GM19023 (cell line): ENCODE data around the gene ENDOU.

Experiments
- ATAC-seq: cut with Tn5 transposase; IDR thresholded peaks from one replicate; pipeline ENCODE4 v1.9.1; 2021; ENCODE audit warnings: mild to moderate bottlenecking, moderate library complexity; ENCODE audit not compliant: unreplicated experiment

Gene ENDOU, protein sequence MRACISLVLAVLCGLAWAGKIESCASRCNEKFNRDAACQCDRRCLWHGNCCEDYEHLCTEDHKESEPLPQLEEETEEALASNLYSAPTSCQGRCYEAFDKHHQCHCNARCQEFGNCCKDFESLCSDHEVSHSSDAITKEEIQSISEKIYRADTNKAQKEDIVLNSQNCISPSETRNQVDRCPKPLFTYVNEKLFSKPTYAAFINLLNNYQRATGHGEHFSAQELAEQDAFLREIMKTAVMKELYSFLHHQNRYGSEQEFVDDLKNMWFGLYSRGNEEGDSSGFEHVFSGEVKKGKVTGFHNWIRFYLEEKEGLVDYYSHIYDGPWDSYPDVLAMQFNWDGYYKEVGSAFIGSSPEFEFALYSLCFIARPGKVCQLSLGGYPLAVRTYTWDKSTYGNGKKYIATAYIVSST

DNA sequence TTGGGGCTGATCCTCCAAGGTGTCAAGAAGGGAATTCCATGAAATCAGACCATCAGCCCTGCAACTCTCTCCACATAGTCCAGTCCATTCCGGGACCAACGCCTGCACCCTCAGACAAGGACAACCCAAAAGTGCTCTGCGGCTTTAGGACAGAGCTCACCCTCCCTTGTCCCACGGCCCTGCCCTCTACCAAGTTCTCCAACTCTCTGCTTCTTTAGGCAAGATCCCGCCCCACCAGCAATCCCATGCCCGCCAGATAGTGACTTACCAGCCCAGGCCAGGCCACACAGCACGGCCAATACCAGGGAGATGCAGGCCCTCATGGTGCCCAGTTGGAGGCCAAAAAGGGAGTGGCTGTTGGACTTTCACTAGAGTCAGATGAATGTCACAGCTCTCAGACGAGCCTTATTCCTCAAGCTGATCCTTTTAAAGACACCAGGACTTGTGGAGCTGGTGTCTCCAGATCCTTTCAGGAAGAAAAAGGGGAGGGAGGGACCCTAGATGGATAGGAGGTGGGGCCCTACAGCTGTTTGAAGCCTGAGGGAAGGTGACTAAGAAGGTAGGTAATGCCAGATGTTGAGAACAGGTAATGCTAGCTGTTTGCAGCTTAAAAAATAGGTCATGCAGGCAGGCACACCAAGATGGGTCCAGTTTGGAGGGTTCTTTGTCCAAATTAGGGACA lies at the start of gene ENDOU:
Gene ENDOU (minus strand): TSS at position 400 of the 682 bp plus-strand sequence. CDS start 77 bp downstream, at position 323.
- no peak for ATAC-seq

DNA sequence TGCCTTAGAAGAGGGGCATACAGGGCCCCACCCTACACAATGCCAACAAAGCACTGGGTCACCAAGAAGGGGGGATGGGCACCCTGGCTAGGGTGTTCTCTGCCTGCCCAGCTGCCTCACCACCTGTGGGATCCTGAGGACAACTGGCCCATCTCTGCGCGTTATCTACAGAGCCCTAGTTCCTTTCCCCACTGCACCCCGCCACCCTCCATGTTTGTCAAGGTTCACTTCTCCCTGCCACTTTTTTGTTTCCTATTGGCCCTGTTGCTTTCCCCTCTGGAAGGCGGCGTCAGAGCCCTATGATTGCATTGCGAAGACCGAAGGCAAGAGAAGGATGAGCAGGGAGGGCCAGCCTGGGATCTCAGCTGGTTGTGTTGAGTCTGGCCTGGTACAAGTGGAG lies 49.4 kb upstream of the ENDOU start:
- ATAC-seq = no peak

DNA sequence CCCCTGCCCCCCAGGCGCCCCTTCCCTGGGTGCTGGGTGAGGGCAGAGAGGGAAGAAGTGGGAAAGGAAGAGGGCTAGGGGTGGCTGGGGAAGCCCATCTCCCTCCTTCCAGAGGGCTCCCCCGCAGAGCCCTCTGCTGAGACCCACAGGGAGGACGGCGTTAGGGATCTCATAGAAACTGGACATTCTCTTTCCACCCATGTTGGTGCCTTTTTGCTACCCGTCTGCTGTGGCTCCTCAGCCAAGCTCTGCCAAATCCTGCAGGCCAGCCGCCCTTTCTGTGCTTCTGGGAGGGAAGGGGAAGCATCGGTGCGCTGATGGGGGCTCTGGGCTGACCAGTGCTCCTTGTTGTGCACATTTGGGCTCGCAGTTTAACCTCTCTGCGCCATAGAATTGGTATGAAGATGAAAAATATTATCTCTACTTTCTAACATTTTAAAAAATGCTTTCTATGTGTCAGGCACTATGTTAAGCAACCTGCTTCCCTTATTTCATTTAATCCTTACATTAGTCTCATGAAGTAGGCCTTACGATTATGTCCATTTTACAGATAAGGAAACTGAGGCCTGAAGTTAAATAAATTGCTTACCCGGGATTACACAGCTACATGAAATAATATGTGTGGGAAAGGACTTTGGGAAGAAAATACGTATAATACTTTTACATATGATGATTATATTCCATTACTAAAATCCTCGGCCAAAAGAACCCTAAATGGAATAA lies 48.7 kb upstream of the ENDOU start:
- ATAC-seq = no peak

DNA sequence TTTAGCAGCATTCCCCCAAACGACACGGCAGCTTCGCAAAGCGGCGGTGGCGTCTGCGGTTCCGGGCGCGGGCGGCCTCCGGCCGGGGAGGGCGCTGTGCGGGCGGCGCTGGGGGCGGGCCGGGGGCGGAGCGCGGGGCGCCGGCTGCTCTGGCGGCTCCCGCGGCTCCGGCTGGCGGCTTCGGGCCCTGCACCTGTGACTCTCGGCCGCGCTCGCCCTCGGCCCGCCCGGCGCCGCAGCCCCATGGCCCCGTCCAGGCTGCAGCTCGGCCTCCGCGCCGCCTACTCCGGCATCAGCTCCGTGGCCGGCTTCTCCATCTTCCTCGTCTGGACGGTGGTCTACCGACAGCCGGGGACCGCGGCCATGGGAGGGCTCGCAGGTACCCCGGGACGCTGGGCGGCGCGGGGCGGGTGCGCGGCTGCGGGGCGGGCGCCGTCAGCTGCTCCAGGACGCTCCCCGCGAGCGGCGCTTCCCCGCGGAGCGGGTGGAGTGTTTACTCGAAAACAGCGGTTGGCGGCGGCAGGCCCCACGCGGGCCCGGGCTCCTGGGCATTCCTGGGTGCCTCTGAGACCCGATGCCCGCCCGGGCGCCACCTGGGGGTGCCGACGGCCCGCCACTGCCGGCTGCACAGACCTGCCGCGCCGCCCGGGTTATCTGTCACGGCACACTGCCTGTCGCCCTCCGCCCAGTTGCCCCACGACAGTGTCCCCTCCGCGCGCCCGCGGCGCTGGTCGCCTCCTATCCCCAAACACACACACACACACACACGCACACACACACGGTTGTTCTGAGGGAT lies 48.0 kb upstream of the ENDOU start, which contains the start of gene SLC48A1:
Gene SLC48A1 (plus strand): TSS at position 177 of the 796 bp plus-strand sequence. CDS start 67 bp downstream, at position 244.
- peak; percentile 89 for ATAC-seq

DNA sequence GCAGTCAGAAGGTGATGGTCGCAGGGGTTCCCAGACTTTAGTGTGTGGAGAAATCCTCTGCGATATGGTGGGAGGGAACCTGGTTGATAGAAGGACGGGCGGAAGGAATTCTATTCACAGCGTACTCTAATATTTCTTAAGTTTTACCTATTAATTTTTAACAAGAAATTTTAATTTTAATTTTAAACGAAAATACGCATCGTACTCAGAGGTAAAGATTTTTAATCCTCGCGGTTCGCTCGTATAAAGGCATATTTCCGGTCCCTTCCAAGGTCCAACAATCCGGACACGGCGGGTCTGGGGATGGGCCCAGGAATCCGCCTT lies 47.4 kb upstream of the ENDOU start:
- no peak for ATAC-seq

DNA sequence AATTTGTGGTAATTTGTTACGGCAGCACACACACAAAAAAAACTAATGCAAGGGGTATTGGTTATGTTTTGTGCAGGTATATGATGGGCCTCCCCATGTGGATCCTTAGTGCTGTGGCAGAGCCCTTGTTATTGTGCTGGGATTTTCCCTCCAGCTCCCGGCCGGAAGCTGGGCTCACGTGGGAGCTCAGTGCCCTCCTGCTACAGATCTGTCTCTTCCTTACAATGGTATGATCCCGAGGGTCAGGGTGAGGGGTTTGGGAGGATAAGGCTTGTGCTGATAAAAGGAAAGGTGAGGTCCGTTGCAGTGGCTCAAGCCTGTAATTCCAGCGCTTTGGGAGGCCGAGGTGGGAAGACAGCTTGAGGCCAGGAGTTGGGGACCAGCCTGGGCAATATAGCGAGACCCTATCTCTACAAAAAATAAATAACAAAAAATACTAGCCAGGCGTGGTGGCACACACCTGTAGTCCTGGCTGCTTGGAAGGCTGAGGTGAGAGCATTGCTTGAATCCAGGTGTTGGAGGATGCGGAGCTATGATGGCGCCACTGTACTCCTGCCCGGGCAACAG lies 46.9 kb upstream of the ENDOU start:
- no peak for ATAC-seq

DNA sequence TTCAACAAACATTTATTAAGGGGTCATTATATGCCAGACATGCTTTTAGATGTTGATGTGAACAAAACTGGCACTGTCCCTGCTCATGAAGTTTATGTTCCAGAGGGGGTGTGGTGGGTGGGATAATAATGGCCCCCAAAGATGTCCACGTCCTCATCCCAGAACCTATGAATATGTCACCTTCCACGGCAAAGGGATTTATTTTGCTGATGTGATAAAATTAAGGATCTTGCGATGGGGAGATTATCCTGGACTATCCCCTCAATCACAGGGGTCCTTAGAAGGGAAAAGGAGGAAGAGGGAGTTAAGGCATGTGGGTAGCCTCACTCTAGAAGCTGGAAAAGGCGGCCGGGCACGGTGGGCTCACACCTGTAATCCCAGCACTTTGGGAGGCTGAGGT lies 46.0 kb upstream of the ENDOU start:
- ATAC-seq = no peak

DNA sequence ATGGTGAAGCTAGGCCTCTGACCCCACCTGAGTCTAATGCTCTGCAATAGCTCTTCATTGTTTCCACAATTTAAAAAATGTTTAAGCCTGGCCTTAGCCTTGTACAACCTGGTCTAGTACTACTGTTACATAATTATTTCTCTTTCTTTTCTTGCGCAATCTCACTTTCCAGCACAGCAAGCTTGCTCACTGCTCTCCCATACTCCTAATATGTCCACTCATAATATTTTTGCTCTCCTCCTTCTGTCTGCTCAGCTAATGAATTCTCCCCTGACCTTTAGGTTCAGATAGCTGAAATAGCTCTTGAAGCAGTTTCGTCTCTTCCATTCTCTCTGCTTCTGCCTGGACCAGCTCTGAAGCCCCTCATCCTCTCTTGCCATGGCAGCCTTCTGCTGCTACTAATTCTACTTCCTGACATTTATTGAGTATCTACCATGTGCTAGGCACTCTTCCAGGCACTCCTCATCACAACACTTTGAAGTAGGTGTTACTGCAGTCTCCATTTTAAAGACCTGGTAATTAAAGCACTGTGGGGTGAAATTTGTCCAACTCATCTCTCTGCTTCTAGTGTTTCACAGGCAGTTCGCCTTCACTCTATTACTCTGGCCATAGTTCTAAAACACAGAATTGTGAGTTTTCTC lies 44.9 kb upstream of the ENDOU start:
- no peak for ATAC-seq

DNA sequence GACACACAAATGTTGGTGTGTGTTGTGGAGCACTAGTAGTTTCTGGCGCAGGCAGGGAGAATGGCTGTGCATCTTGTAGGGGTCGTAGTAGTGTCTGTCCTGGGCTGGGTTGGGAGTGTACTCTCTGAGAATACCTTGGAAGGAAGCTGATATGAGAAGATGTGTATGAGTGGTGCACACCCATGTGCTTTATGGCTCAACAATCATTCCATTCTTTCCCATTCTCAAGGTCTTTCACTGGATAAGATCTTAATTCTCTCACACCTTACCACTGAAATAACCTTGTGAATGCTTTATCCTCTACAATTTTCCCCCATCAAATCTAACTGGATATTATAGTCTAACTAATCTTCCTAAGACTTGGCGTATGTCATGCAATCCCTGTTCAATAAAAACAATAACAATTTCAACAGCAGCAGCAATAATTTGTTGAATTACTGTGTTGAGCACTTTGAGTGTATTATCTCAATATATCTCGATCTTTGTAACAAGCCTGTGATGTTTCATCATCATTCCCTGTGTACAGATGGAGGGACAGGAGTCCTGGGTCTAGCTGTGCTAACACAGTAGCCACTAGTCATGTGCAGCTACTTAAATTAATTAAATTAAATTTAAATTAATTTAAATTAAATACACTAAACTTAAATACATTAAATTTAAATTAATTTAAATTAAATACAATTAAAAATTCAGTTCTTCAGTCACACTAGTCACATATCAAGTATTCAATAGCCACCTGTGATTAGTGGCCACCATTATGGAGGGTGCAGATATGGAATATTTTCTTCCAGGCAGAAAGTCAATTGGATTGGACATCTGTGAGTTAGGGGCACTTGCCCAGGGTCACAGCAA lies 44.2 kb upstream of the ENDOU start:
- no peak for ATAC-seq

DNA sequence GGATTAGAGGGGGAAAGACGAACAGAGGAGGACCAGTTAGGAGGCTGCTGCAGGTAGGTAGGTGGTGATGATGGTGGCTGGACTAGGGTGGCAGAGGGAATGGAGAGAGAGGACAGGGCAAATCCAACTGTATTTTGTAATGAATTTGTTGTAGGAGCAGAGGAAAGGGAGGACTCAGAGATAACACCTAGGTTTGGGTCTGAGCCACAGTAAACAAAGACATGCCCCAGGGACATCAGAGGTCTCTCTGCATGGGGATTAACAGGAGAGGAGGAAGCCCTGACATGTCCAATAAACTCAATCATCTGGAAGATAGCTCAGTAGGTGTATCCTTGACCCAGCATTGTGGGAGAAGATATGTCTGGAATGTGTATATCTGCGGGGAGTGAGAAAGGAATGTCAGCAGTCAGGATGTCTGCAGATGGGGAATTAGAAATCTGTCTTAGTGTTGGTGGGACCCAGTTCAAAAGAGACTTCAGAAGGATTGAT lies 43.1 kb upstream of the ENDOU start:
- no peak for ATAC-seq

DNA sequence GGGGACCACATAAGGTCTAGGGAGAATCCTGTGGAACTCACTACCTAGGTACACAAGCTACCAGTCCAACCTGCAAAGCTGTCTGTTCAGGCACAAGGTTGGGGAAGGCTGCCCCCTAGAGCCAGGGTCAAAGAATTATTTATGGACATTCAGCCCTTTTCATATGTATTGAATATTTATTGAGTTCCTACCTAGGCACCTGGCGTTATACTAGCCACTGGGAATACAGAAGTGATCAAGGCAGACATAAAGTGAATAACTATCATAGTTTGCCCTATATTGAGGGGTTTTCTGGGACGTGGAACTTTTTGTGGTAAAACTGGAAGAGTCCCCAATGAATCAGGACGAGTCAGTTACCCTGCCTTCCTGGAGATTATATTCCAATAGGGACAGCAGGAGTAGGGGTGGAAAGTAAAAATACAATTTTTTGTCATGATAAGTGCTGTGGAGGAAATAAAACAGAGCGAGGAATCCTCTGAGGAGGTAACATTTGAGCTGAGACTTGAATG lies 42.0 kb upstream of the ENDOU start:
- ATAC-seq = no peak

DNA sequence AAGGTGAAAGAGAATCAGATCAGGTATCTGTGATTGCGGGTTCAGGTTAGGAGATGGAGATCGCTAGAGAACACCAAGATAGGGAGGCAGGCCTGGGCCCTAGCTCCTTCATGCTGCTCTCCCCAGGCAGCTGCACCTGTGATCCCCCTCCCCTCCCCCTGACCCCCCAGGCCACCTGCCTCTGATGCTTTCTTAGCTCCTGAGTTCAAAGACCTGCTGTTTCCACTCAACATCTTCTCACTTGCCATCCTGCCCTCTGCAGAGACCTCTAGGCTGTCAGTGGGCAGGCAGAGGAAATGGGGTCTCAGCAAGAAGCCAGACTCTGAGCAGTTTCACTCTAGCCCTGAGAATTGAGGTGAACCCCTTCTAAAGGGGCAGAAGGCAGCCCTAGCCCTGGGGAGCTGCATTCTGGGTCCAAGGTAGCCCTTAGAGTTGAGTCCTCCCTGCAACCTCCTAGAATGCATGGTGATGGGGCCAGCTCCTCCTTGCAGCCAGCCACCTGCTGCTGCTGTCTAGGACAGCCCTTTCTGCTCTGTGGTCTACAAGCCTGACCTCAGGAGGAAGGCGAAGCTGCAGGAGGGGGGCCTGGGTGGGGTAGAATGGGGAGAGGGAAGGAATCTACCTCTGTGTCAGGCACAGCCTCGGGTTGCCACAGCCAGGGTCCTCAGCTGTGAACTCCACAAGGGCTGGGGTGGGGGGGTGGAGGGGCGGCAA lies 41.4 kb upstream of the ENDOU start:
- no peak for ATAC-seq

DNA sequence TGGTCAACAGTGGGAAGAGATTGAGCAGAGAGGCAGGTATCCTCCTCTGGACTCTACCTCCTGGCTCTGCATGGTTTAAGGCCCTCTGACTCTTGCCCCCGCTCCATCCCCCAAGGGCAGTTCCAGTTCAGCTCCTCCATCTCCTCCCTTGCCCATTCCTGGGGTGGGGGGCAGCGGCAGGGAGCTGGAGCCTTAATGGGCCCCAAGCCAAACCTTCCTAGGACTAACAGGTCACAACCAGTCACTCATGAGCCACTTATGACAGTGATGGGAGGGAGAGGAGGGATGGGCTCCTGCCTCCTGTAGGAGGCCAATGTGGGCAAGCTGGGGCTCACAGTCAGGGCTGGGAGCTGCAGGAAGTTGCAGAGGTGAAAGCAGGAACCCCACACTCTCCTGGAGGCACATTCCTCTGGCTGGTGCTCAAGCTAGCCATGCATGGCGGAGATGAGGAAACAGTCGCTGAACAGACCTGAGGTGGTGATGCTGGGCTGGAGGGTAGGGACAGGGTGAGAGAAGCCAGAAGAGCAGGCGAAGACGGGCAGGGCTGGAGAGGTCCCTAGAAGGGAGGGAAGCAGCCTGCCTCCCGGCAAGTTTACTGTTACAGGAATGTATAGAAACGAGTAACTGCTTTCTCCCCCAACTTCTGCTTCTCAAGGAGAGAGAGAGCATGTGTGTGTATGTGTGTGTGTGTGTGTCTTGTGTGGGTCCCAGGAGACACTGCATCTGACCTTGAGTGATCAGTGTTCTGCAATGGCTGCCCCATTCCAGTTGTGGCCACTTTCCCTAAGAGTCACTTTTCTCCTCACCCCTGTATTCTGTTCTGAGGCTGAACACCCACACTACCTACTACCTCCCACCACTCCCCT lies 38.4 kb upstream of the ENDOU start:
- no peak for ATAC-seq

DNA sequence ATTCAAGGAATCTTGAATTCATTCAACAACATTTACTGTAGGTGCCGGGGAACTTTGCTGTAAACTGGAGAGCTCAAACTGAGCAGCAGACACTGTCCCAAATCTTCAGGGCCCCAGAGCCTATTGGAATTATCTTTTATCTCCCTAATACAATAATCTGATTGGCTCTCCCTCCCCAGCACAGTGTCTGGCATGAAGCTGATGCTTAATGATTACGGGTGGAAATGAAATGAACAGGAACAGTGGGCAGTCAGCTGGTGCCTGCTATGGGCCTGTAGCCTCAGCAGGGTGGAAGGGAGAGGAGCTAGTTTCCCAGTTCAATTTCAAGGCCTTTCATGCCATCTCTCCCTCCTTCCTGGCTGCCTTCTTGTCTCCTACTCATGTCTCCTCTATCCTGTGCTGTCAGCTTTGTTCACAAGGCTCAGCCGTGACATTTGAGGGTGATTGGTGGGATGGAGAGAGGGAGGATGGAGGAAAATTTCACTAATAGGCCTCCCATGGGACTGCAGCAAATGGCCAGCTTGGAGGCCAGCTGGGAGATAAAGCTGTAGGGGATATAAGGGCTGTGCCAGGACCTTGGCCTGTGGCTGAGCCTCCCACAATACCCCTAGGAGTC lies 37.7 kb upstream of the ENDOU start:
- ATAC-seq = no peak

DNA sequence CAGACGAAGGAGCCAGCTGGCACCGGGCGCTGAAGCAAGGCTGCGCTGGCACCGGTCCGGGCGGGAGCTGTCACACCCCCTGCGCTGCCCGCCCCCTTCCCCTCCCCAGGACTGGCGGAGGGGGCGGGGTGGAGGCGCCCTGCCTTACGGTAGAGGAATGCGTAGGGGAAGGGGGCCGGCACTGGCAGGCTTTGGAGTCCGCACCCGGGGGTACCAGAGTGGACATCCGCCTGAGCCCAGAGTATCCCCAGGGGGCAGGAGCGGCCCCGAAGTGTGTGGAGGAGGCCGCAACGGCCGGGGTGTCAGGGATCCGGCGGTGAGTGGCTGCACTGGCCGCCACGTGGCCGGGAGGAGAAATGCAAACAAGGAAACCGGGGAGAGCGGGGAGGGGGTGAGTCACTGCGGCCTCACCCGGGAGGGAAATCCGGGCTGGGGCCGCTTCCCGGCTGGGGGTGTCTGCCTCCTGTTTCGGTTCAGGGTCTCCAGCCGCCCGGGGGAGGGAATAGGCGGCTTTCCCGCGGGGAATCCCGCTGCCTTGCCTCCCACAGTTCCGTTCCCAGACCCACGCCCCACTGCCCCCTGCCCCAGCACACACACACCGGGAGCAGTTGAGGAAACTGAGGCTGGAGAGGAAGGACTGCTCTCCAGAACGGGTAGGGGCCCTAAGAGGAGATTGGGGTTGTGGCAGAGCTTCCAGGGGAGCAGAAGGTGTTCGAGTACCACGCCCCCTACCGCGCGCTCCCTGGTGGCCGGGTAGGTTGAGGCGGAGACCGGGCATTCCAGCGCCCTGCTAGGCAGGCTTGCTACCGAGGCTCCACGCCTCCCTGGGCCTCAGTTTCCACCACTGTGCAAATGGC lies 33.8 kb upstream of the ENDOU start, which contains the start of gene RAPGEF3:
Gene RAPGEF3 (minus strand): TSS at position 47 of the 857 bp plus-strand sequence. CDS start 324 bp downstream, outside the sequence.
- ATAC-seq = peak; percentile 65

DNA sequence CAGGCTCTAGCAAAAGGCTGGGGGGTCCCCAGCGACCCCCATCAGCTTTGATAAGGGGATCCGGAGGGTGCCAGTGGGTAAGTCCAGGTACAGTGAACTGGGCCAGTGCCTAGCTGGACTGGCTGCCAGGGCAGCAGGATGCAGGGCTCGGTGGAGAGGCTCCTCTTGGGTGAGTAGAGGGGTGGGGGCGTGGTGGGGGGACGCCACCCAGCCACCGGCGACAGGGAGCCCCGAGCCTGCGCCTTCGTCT lies 33.2 kb upstream of the ENDOU start:
- ATAC-seq = no peak
